ENCODE data around the gene TLE2.

TLE2 gene

DNA sequence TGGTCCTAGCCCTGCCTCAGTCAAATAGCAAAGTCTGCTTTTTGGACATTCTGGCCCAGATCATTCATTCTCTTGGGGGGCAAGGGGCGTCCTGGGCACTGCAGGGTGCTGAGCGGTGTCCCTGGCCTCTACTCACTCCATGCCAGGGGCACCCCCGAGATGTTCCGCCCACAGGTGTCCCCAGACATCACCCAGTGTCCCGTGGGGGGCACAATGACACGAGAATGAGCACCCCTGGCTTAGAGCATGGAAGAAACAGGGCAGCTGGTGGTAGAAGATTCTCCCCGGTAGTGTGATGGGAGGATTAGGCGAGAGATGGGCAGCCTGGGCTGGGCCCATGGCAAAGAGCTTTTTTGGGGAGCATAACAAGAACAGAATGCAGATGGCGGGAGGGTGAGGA, 38.5 kb upstream of the TLE2 start:
- H3K4me3 ChIP-seq (ENCODE audit: low read depth, low read length), result no peak overlapping the region
- TF ChIP-seq, protein P1, sequence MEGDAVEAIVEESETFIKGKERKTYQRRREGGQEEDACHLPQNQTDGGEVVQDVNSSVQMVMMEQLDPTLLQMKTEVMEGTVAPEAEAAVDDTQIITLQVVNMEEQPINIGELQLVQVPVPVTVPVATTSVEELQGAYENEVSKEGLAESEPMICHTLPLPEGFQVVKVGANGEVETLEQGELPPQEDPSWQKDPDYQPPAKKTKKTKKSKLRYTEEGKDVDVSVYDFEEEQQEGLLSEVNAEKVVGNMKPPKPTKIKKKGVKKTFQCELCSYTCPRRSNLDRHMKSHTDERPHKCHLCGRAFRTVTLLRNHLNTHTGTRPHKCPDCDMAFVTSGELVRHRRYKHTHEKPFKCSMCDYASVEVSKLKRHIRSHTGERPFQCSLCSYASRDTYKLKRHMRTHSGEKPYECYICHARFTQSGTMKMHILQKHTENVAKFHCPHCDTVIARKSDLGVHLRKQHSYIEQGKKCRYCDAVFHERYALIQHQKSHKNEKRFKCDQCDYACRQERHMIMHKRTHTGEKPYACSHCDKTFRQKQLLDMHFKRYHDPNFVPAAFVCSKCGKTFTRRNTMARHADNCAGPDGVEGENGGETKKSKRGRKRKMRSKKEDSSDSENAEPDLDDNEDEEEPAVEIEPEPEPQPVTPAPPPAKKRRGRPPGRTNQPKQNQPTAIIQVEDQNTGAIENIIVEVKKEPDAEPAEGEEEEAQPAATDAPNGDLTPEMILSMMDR (IDR thresholded peaks at IDR 0.05; ENCODE audit: low read depth, low read length), result no peak
- no peak for DNase-seq (ENCODE audit: low read depth, low spot score)
- in situ Hi-C loops (cut with HindIII; ENCODE audit: low sequenced_read_pairs), result no loop called here

DNA sequence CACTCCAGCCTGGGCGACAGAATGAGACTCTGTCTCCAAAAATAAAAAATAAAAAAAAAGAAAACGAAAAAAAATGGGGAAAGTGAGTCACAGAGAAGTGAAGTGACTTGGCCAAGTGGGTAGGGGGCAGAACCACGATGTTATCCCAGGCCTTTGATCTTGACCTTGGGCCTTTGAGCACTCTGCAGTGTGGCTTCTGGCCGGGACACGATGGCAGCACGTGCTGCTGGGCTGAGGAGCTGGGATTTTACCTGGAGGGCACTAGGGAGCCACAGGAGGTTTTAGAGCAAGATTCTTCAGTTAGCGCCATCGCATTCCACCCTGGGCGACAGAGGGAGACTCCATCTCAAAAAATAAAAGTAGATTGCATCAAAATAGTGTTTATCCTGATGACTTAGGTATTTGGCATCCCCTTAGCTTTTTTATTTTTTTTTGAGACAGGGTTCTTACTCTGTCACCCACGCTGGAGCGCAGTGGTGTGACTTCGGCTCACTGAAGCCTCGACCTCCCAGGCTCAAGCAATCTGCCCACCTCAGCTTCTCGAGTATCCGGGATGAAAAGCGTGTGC, 37.5 kb upstream of the TLE2 start:
- TF ChIP-seq, protein P1 (IDR thresholded peaks at IDR 0.05; ENCODE audit: low read depth, low read length), result no peak
- H3K4me3 ChIP-seq (ENCODE audit: low read depth, low read length), result no peak overlapping the region
- DNase-seq (ENCODE audit: low read depth, low spot score), result no peak
- in situ Hi-C loops (cut with HindIII; ENCODE audit: low sequenced_read_pairs), result no loop called here

DNA sequence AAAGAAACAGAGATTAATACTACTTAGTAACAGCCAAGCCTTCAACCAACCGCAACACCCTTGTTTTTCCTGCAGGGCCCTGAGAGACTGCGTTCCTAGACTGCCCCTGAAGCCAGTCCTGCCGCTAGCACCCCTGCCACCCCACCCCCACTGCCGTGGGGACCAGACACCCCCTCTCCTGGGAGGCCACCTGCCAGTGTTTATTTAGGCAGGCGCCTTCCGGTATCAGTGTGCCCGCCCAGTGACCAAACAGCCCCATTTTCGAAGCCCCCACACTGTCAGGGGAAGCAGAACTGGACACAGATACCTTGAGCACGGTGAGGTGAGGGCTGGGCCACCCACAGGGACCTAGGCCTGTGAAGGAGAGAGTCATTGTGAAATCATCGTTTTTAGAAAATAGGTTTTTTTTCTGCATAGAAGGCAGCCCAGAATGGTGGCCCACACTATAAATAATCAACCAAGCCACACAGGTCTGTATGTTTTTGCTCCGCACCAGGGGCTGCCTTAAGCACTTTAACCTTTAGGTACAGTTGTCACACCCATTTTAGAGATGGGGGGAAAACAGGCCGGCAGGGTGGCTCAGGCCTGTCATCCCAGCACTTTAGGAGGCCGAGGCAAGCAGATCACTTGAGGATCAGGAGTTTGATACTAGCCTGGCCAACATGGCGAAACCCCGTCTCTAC, 36.7 kb upstream of the TLE2 start:
- H3K4me3 ChIP-seq (ENCODE audit: low read depth, low read length), result no peak overlapping the region
- DNase-seq (ENCODE audit: low read depth, low spot score), result no peak
- in situ Hi-C loops (cut with HindIII; ENCODE audit: low sequenced_read_pairs), result no loop called here
- TF ChIP-seq, protein P1 (IDR thresholded peaks at IDR 0.05; ENCODE audit: low read depth, low read length), result no peak

DNA sequence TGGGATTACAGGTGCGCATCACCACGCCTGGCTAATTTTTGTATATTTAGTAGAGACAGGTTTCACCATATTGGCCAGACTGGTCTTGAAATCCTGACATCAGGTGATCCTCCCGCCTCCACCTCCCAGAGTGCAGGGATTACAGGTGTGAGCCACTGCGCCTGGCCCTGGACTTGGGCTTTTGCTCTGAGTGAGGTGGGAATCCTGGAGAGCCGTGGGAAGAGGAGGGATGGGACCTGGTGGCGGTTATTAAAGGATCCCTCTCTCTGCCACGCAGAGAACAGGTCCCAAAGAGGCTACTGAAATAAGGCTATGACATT, 34.9 kb upstream of the TLE2 start:
- no peak overlapping the region for H3K4me3 ChIP-seq (ENCODE audit: low read depth, low read length)
- TF ChIP-seq, protein P1 (IDR thresholded peaks at IDR 0.05; ENCODE audit: low read depth, low read length), result no peak
- no peak for DNase-seq (ENCODE audit: low read depth, low spot score)
- in situ Hi-C loops (cut with HindIII; ENCODE audit: low sequenced_read_pairs), result no loop called here

DNA sequence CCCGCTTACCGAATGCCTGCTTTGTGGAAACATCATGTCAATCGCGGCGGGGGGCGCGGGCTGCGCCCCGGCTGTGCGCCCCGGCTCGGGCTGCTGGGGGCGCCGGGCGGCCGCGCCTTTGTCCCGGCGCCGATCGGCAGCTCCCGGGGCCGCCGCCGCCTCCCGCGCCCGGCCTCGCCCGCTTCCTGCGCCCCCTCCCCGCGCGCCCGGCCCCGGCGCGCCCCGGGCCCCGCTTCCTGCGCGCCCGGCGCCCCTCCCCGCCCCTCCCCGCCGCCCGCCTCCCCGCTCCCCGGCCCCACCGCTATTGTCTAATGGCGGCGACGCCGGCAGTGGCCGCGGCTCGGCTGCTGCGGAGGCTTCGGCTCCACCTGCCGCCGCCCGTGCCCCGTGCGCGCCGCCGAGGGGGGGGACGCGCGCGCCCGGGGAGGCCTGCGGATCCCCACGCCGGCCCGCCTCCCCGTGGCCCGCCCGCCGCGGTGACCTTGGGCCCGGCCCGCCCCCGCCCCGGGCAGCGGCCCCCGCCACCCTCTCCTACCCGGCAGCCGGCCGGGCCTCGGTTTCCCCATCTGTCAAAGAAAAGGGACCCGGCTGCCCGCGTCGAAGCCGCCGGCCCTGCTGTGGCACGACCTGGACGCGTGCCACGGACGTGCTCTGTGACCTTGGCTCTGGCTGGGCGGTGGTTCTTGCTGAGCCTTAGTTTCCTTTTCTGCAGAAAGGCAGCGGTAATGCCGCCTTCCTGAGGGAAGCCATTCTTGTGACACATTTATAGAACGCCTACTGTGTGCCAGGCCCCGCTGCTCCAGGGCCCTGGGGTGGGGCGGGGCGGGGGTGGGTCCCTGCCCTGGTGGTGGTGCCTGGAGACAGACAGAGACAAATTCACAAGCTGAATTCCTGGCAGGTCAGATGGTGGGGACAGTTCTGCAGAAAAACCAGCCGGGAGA, 33.4 kb upstream of the TLE2 start, which contains the start of gene TLE5:
Gene TLE5 (minus strand): TSS at position 331 of the 941 bp plus-strand sequence. CDS start 295 bp downstream, at position 36.
- DNase-seq (ENCODE audit: low read depth, low spot score), result no peak

More for the DNA sequence above, 33.4 kb upstream of the TLE2 start, which contains the start of gene TLE5:
- in situ Hi-C loops (cut with HindIII; ENCODE audit: low sequenced_read_pairs), result no loop called here
- TF ChIP-seq, protein P1 (IDR thresholded peaks at IDR 0.05; ENCODE audit: low read depth, low read length), result no peak
- peak within 1 kb of the TSS; percentile 81 for H3K4me3 ChIP-seq (ENCODE audit: low read depth, low read length)

All from astrocyte of the spinal cord (primary cell).